ENCODE data around the gene SGO2. TPM values are rescaled to one million over a fixed set of nuclear protein-coding genes. Genes with fewer than 3 reads are reported as not detected.
A peak's percentile ranks its signal among the peaks of the same experiment; 100 is the strongest.

SGO2 gene
- total and polyA plus RNA-seq, 2 of the 13 experiments (the other 11 are each of a cell fraction or from before 2014, with no cell fraction given), result 5.1 to 16.2 TPM

- TF ChIP-seq SMC3 (IDR thresholded peaks at IDR 0.05; ENCODE audit: low read length) (peak; percentile 54), ZNF619 (CRISPR knock-in tag; IDR thresholded peaks at IDR 0.05) (no peak), ZNF207 (IDR thresholded peaks at IDR 0.05; ENCODE audit: borderline replicate concordance) (no peak), ZNF629 (CRISPR knock-in tag; conservative IDR thresholded peaks at IDR 0.05) (no peak)
- TF ChIP-seq, protein P1, sequence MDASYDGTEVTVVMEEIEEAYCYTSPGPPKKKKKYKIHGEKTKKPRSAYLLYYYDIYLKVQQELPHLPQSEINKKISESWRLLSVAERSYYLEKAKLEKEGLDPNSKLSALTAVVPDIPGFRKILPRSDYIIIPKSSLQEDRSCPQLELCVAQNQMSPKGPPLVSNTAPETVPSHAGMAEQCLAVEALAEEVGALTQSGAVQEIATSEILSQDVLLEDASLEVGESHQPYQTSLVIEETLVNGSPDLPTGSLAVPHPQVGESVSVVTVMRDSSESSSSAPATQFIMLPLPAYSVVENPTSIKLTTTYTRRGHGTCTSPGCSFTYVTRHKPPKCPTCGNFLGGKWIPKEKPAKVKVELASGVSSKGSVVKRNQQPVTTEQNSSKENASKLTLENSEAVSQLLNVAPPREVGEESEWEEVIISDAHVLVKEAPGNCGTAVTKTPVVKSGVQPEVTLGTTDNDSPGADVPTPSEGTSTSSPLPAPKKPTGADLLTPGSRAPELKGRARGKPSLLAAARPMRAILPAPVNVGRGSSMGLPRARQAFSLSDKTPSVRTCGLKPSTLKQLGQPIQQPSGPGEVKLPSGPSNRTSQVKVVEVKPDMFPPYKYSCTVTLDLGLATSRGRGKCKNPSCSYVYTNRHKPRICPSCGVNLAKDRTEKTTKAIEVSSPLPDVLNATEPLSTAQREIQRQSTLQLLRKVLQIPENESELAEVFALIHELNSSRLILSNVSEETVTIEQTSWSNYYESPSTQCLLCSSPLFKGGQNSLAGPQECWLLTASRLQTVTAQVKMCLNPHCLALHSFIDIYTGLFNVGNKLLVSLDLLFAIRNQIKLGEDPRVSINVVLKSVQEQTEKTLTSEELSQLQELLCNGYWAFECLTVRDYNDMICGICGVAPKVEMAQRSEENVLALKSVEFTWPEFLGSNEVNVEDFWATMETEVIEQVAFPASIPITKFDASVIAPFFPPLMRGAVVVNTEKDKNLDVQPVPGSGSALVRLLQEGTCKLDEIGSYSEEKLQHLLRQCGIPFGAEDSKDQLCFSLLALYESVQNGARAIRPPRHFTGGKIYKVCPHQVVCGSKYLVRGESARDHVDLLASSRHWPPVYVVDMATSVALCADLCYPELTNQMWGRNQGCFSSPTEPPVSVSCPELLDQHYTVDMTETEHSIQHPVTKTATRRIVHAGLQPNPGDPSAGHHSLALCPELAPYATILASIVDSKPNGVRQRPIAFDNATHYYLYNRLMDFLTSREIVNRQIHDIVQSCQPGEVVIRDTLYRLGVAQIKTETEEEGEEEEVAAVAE (CRISPR knock-in tag; IDR thresholded peaks at IDR 0.05; ENCODE audit: borderline replicate concordance), result no peak
Observed at GRCh38 chr2:200575957-200576356, 50.0 kb downstream of the SGO2 start (continued).

DNA sequence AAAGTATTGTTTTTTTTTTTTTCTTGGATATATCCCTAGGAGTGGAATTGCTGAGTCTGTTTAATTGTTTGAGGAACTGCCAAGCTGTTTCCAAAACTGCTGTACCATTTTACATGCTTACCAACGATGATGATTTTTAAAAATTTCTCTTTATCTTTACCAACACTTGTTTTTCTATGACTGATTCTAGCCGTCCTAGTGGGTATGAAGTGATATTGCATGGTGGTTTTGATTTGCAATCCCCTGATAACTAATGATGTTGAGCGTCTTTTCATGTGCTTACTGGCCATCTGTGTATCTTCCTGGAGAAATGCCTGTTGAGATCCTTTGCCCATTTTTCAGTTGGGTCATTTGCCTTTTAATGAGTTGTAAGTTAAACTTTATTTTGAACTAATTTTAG is 51.0 kb downstream of the SGO2 start:
- no peak overlapping the region for H2AFZ ChIP-seq (ENCODE audit: low read length)
- no peaks in the 10 kb centered on the region for H3K79me2 ChIP-seq (ENCODE audit: insufficient read depth, low read length)
- in situ Hi-C loops (cut with HindIII; ENCODE audit: extremely low pct_ligation_motif_present, low pct_unique_long_range_greater_than_20kb), result loop anchor here (5.0 kb wide), 1 partner anchor 130 kb away; no protein-coding TSS in a partner anchor
- TF ChIP-seq HIVEP1 (CRISPR knock-in tag; IDR thresholded peaks at IDR 0.05) (no peak), ZBTB20 (CRISPR knock-in tag; IDR thresholded peaks at IDR 0.05; ENCODE audit: borderline replicate concordance, low read depth) (no peak), PAX8 (CRISPR knock-in tag; IDR thresholded peaks at IDR 0.05; ENCODE audit: borderline replicate concordance) (no peak), MAFK (conservative IDR thresholded peaks at IDR 0.05 in 1 of 2, IDR thresholded peaks at IDR 0.05 in 1 of 2; ENCODE audit: low read length in 2 of 2) (peak in 1 of 2 experiments; percentile 45; a peak in 1 of 4 replicates)
- H3K9ac ChIP-seq (ENCODE audit: insufficient read depth, low read depth, low read length), result no peak overlapping the region
- H3K9me3 ChIP-seq (ENCODE audit: low read length), result no peaks in the 10 kb centered on the region
- H3K4me2 ChIP-seq (ENCODE audit: low read depth, low read length), result no peak overlapping the region
- H4K20me1 ChIP-seq (ENCODE audit: insufficient read depth, low read length), result no peaks in the 10 kb centered on the region
- POLR2A ChIA-PET, result no interaction called here
- peaks cover 0 to 1% of the 10 kb centered on the region in 2 experiments; a peak in 1 of 5 replicates for H3K36me3 ChIP-seq (replicated peaks in 1 of 2; ENCODE audit: control insufficient read depth in 1 of 2, insufficient read depth in 2 of 2, low read length in 2 of 2)
- H3K27ac ChIP-seq (ENCODE audit: extremely low read length, insufficient read depth, low read length), result no peak overlapping the region
- peaks cover 8% of the 10 kb centered on the region for H3K4me1 ChIP-seq (ENCODE audit: insufficient read depth, low read length)
- no peak for ATAC-seq
- no peak for FAIRE-seq
- DNase-seq (ENCODE audit: low spot score), result no peak
- CTCF ChIA-PET (ENCODE audit: low intra/inter-chr PET ratio, low total read pairs), result interaction anchor here (2.5 to 2.6 kb wide), 2 partner anchors 126 to 159 kb away, joined by 11 to 34 read pairs; no protein-coding TSS in a partner anchor
- WGBS (ENCODE audit: low lambda C conversion rate), result 90% methylated on average over 3 of the region's 3 CpGs
- H3K27me3 ChIP-seq (ENCODE audit: control insufficient read depth in 1 of 2, insufficient read depth in 2 of 2, low read length in 2 of 2), result no peaks in the 10 kb centered on the region
- intact Hi-C loops (cut with micrococcal nuclease; ENCODE audit: unreplicated experiment), result loop anchor here (5.0 kb wide), 2 partner anchors 235 to 605 kb away; partner anchors contain the start of gene BZW1
- BruUV-seq (replicated peaks), result no TSS peak
- H3K4me3 ChIP-seq (replicated peaks in 1 of 3; ENCODE audit: insufficient read depth in 1 of 3, low read depth in 2 of 3, low read length in 3 of 3), result no peak overlapping the region

All from HepG2 (cell line).